Colonic mucosa (tissue), 4 donors: ENCODE data around the gene KRT35. TPM values are rescaled to one million over a fixed set of nuclear protein-coding genes. Genes with fewer than 3 reads are reported as not detected.
A peak's percentile ranks its signal among the peaks of the same experiment; 100 is the strongest.

Source experiments
- DNase-seq: peaks from one replicate; pipeline ENCODE4 v3.0.0-alpha.2; 2020
- H3K27ac ChIP-seq: fragments of 200-600 bp; one replicate; pipeline ENCODE4 v1.8.0; 2021
- H3K27me3 ChIP-seq: fragments of 200-600 bp; one replicate; pipeline ENCODE4 v1.8.0; 2021
- H3K36me3 ChIP-seq: fragments of 200-600 bp; one replicate; pipeline ENCODE4 v1.8.0; 2021
- H3K4me1 ChIP-seq: fragments of 200-600 bp; one replicate; pipeline ENCODE4 v1.8.0; 2021; ENCODE audit warnings: mild to moderate bottlenecking
- H3K4me3 ChIP-seq: fragments of 200-600 bp; one replicate; pipeline ENCODE4 v1.8.0; 2021
- H3K9ac ChIP-seq, 2 donors: one replicate each; pipeline ENCODE4 v1.7.0; 2013; ENCODE audit warnings: control low read depth in 2 of 2, low read depth in 2 of 2, low read length in 2 of 2
- H3K9me3 ChIP-seq: fragments of 200-600 bp; one replicate; pipeline ENCODE4 v1.8.0; 2021
- intact Hi-C: fragments of 100-400 bp; cut with DNase I; formaldehyde crosslinking; loops from one replicate; pipeline ENCODE4 v1.14.1; 2022
- total RNA-seq, 2 donors: library from RNA; stranded (reverse); fragmentation: NEBNext Ultra II Directional in 1 of 2; extraction: Animal tissue kit (Norgen Biotek cat#: 25700) in 1 of 2; gene quantifications; one replicate each; pipeline ENCODE4 v1.2.1, GENCODE V29; 2021
- TF ChIP-seq, protein P1 (sequence below): fragments of 200-600 bp; IDR thresholded peaks from one replicate; pipeline ENCODE4 v1.8.0; 2022; ENCODE audit warnings: antibody characterized with exemption, mild to moderate bottlenecking
- donor health status: healthy.
- donor health status: DM: no; HTN: no; CAD: no.
- donor health status: DM: no; HTN: no; CAD: no.

KRT35 gene
- not detected for total RNA-seq

DNA sequence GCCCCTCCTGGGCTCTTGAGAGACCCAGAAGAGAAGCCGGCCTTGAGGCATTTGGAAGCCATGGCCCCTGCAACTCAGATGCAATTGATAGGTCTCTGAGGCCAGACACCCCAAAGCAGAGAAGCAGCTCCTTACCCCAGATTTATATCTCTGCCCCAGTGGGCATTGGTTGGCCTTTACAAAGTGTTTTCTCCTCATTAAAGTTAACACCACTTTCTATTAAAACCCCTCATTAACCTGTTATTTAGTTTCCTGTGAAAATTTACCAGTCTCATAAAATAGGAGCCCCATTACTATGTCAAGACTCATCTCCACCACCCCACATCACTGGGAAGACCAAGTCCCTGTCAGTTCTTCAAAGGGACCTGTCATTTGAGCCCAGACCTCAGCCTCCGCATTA is at the start of gene KRT35:
KRT35 (minus strand) TSS at position 116 of the 400 bp plus-strand sequence; CDS start at position 62, 54 bp downstream.
- Histone ChIP-seq H3K4me1 (no peaks in the 10 kb centered on the region), H3K27ac (no peak within 1 kb of the TSS), H3K36me3 (no peaks in the 10 kb centered on the region), H3K9me3 (no peaks in the 10 kb centered on the region), H3K27me3 (no peaks in the 10 kb centered on the region), H3K4me3 (no peak within 1 kb of the TSS), H3K9ac (no peak within 1 kb of the TSS)
- intact Hi-C loops: loop anchor here (10.0 kb wide), 1 partner anchor 164 kb away; no protein-coding TSS in a partner anchor
- TF ChIP-seq, protein P1, sequence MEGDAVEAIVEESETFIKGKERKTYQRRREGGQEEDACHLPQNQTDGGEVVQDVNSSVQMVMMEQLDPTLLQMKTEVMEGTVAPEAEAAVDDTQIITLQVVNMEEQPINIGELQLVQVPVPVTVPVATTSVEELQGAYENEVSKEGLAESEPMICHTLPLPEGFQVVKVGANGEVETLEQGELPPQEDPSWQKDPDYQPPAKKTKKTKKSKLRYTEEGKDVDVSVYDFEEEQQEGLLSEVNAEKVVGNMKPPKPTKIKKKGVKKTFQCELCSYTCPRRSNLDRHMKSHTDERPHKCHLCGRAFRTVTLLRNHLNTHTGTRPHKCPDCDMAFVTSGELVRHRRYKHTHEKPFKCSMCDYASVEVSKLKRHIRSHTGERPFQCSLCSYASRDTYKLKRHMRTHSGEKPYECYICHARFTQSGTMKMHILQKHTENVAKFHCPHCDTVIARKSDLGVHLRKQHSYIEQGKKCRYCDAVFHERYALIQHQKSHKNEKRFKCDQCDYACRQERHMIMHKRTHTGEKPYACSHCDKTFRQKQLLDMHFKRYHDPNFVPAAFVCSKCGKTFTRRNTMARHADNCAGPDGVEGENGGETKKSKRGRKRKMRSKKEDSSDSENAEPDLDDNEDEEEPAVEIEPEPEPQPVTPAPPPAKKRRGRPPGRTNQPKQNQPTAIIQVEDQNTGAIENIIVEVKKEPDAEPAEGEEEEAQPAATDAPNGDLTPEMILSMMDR: no peak
- DNase-seq: no peak

DNA sequence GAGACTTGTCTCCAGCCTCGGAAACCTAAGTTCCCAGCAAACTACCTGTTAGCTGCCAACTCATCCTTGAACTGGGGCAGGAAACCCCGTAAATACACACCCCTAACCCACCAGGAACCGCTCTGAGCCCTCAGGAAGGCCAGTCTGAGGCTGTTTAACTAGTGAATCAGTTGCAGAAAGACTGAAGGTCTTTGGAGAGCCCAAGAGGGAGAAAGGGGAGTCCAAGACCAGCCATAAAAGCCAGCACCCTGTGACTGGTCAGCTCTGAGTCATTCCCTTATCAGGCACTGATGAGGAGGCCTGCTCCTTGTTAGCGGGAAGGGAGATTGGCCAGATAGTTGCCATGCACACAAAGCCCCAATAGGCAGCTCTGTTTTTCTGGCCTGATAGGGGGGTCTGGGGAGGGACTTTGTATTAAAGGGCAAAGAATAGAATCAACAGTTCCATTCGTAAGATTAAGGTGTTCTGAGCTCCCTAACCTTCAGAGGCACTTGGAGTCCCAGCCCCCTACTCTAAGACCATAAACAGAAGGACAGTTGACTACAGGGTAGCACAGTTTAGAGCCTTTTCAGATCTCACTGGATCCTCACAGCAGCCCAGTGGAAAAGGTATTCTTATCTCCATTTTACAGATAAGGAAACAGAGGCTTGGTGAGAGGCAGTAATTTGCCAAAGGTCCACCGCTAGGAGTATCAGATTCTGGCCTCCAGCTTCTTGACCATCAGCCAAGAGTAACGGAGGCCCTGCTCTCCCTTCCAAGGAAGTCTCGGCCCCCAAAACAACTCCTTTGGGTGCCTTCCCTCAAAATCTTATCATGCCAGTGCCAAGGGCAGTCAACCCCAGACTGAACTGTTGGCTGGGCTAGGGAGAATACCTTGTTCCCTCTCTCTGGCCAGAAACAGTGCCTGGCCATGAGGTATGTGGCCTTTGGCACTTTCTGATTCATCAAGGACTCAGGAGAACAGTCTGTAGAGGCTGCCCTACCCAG is 49.4 kb upstream of the KRT35 start:
- no peak overlapping the region for H3K4me3 ChIP-seq
- H3K4me1 ChIP-seq: no peaks in the 10 kb centered on the region
- H3K9ac ChIP-seq: peak overlapping the region in 1 of 2 donors; percentile 92

GRCh38 chr17:41529491-41529915 is 48.6 kb upstream of the KRT35 start:
- TF ChIP-seq, protein P1: no peak
- no peaks in the 10 kb centered on the region for H3K36me3 ChIP-seq
- H3K4me1 ChIP-seq: peaks cover under 1% of the 10 kb centered on the region
- intact Hi-C loops: no loop called here
- no peaks in the 10 kb centered on the region for H3K9me3 ChIP-seq
- H3K9ac ChIP-seq: peak overlapping the region in 1 of 2 donors; percentile 92
- DNase-seq: no peak
- no peak overlapping the region for H3K4me3 ChIP-seq
- H3K27ac ChIP-seq: peak overlapping the region; percentile 88
- peaks cover 15% of the 10 kb centered on the region for H3K27me3 ChIP-seq

More for the DNA sequence above, 49.4 kb upstream of the KRT35 start:
- H3K27ac ChIP-seq: peak overlapping the region; percentile 88
- no peaks in the 10 kb centered on the region for H3K9me3 ChIP-seq
- intact Hi-C loops: no loop called here
- no peaks in the 10 kb centered on the region for H3K36me3 ChIP-seq
- peaks cover 15% of the 10 kb centered on the region for H3K27me3 ChIP-seq
- DNase-seq: peak; percentile 65
- TF ChIP-seq, protein P1: no peak

GRCh38 chr17:41528959-41529353 is 48.0 kb upstream of the KRT35 start:
- Histone ChIP-seq H3K9ac (peak overlapping the region in 1 of 2 donors; percentile 92), H3K4me3 (peak overlapping the region; percentile 68), H3K27me3 (peaks cover 15% of the 10 kb centered on the region), H3K36me3 (no peaks in the 10 kb centered on the region), H3K9me3 (no peaks in the 10 kb centered on the region), H3K27ac (peak overlapping the region; percentile 88), H3K4me1 (peaks cover 4% of the 10 kb centered on the region)
- intact Hi-C loops: no loop called here
- TF ChIP-seq, protein P1: no peak
- DNase-seq: peak; percentile 79

DNA sequence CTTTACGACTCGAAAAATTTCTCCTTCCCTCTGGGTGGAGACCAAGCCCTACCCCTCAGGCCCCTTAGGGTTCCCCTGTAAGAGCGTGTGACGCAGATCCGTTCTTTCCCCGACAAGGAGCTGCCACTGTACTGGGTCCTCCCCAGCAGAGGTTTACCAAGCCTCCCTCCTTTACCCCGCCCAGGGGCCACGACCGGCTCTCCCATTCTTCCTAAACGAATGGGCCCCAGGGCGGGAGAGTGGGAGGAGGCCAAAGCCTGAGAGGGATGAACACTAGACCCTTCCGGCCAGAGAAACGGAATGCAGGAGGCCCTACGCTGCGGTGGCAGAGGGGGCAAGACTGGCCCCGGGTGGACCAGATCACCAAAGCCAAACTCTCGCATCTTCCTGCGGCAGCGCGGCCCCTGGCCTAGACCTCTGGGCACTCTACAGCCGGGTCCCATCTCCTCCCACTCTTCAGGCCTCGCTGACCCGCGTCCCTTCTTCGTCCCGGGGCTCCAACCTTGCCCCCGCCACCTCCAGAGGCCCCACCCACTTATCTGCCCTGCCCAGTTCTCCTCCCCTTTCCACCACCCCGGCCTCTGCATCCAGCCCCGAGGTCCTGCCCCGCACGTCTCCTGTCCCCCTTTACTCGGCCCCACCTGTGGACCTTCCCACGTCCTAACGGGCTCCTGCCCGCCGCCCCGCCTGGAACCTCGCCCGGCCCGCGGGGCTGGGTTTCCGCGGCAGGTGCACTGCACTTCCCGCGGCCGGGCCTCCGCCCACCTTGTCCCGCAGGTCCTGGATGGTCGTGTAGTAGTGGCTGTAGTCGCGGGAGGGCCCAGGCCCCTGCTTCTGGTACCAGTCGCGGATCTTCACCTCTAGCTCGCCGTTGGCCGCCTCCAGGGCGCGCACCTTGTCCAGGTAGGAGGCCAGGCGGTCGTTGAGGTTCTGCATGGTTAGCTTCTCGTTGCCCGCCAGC is 46.4 kb upstream of the KRT35 start:
- Histone ChIP-seq H3K27me3 (peaks cover 15% of the 10 kb centered on the region), H3K27ac (peak overlapping the region; percentile 88), H3K4me3 (peak overlapping the region; percentile 68), H3K9me3 (no peaks in the 10 kb centered on the region), H3K36me3 (no peaks in the 10 kb centered on the region), H3K9ac (peak overlapping the region; percentile 88 to 92), H3K4me1 (peaks cover 10% of the 10 kb centered on the region)
- TF ChIP-seq, protein P1: no peak
- intact Hi-C loops: no loop called here
- peak; percentile 81 for DNase-seq
